Posterior cingulate gyrus (tissue), 11 donors: ENCODE measurements around the gene EDN3.
"Not testable (repeated sequence)": the region's sequence is repeated elsewhere in the genome, so short reads cannot be mapped to it uniquely, and the experiment has no call there.

Experiments
- DNase-seq, 10 donors: peaks; one replicate each; pipeline versions ENCODE4 v3.0.0 to v3.0.0-alpha.2; 2020 to 2021; ENCODE audit warnings: mixed read lengths in 3 of 10
- intact Hi-C: fragments of 100-400 bp; cut with DNase I; formaldehyde crosslinking; loops from one replicate; pipeline ENCODE4 v1.15.1; 2023

Gene EDN3

DNA sequence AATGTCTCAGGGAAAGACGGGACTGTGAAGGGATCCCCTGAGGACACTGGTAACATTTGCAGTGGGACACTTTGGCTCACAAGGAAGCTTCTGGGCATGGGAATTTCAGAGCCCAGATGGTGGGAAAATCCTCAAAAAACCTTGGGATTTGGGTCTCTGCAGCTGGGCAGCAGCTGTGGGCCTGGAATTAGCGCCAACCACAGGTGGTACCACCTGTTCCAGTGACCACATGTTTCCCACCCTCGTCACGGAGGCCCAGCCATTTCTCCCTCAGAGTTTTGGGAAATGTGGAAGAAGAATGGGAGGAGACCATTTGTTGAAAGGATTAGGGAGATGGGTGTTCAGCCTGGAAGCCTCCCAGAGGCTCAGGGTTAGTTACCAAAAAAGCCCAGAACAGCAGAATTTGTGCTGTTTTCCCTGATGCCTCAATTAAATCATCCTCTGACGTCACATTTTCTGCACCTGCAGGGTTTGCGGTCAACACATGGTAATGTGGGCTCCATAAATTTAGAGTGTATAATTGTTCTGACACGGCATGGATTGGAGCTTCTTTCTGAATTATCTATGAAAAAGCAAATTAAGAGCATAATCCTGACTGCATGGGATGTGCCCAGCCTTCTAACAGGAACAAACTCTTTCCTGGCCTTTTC, 34.4 kb downstream of the EDN3 start:
- no peak for DNase-seq
- intact Hi-C loops: no loop called here

DNA sequence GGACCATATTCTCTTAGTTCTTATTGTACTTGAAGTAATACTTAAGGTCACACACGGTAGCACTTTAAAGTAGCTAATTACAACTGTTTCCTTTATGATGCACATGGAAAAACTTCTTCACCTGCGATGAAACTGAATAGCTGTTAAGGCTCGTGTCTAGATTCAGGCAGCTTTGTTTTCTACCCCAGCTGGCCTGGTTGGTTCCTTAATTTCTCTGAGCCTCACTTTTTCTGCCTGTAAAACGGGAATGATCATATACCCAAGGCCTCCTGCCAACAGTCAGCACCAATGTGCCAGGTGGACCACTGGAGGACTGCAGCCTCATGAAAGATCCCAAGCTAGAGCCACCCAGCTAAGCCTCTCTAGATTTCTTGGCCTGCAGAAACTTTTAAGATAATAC, 35.0 kb downstream of the EDN3 start:
- intact Hi-C loops: no loop called here
- no peak for DNase-seq

DNA sequence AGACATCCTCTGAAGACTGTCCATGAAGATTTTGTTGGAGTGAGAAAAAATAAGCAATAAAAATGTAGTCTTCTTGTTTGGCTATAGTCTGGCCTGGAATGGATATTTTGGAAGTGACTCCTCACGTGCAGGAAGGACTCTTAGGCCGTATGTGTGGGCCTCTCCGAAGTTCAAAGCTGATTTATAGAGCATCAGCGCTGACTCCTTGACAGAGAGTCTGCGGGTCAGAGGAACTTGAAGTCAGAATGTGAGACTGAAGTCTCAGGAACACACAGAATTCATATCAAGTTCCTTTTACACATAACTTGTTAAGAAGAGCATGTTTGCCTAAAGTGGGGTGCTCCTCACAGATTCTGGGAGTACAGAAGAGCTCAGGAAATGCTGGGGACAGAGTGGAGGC, 36.1 kb downstream of the EDN3 start:
- no peak for DNase-seq
- intact Hi-C loops: no loop called here

GRCh38 chr20:59338444-59338843, 38.0 kb downstream of the EDN3 start:
- DNase-seq, intact Hi-C loops: not testable (repeated sequence)

GRCh38 chr20:59340201-59340885, 39.9 kb downstream of the EDN3 start:
- intact Hi-C loops: no loop called here
- no peak for DNase-seq

GRCh38 chr20:59341285-59342022, 41.0 kb downstream of the EDN3 start:
- DNase-seq, intact Hi-C loops: not testable (repeated sequence)

- intact Hi-C loops: no loop called here
- DNase-seq: no peak
Observed at GRCh38 chr20:59342023-59342957, 41.9 kb downstream of the EDN3 start.

DNA sequence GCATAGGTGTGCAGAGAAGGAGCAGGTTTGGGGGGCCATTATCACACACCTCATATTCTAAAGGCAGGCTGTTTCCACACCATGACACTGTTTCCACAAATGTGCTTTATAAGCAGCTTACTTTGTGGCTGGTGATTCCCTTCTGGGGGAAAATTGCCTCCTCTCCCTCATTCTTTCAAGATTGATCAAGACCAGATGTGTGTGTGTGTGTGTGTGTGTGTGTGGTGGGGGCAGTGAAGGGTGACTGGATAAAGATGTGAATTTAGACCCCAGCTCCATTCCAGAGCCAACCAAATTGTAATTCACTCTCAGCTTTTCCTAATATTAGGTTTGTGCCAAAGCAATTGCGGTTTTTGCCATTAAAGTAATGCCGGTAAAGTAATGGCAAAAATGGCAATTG, 45.6 kb downstream of the EDN3 start:
- no peak for DNase-seq
- intact Hi-C loops: no loop called here

GRCh38 chr20:59349277-59349676, 48.9 kb downstream of the EDN3 start:
- DNase-seq: no peak
- intact Hi-C loops: no loop called here

GRCh38 chr20:59350330-59351156, 50.1 kb downstream of the EDN3 start:
- no peak for DNase-seq
- intact Hi-C loops: no loop called here

- intact Hi-C loops: no loop called here
- no peak for DNase-seq
Observed at GRCh38 chr20:59351157-59352040, 51.0 kb downstream of the EDN3 start.

DNA sequence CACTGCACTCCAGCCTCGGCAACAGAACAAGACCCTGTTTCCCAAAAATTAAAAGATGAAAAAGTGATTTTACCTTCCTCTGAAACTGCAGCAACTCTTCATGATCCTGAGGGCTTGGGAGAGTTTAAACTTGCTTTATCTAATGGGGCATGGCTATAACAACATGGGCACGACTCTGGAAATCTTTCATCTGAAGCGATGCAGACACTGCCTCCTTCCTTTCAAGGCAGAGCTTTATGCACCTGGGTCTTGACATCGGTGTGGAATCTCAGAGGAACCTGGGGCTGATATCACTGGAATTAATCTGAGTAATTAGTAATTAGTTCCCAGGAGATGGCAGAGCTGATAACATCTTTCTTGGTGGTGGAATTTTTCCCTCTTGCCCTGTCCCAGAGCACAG, 52.1 kb downstream of the EDN3 start:
- intact Hi-C loops: no loop called here
- no peak for DNase-seq

GRCh38 chr20:59352990-59353389, 52.6 kb downstream of the EDN3 start:
- no peak for DNase-seq
- intact Hi-C loops: no loop called here

DNA sequence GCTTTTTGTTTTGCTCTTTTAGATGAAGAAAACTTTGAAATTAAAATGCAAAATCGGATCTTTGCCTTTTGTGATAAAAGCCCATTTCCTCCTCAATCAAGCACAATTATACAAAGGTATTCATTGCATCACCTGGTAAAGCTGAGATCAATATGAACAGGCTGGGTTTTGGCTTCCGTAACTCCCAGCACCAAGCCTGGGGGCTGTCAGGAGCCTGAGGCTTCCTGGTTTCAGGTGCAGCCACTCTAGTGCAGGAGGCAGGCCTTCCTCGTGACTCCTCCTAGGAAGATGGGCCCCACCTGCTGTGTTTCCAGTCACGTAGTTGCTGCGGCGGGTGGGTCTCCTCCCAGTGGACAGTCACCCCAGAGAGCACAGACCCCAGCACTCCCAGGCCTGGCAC, 54.0 kb downstream of the EDN3 start:
- no peak for DNase-seq
- intact Hi-C loops: no loop called here

GRCh38 chr20:59355242-59355641, 54.8 kb downstream of the EDN3 start:
- intact Hi-C loops: no loop called here
- DNase-seq: no peak

GRCh38 chr20:59356662-59357165, 56.3 kb downstream of the EDN3 start:
- intact Hi-C loops: no loop called here
- DNase-seq: no peak

- DNase-seq, intact Hi-C loops: not testable (repeated sequence)
Observed at GRCh38 chr20:59358793-59359192, 58.4 kb downstream of the EDN3 start.

- no peak for DNase-seq
- intact Hi-C loops: no loop called here
Observed at GRCh38 chr20:59359906-59360725, 59.7 kb downstream of the EDN3 start.
